Thyroid gland (tissue), 4 donors: ENCODE data around the gene ZCCHC9. TPM values are rescaled to one million over a fixed set of nuclear protein-coding genes. Genes with fewer than 3 reads are reported as not detected.

Experiments used
- DNase-seq, 2 donors: peaks; one replicate each; pipeline ENCODE4 v3.0.0-alpha.2; 2019
- H3K27ac ChIP-seq, 3 donors: fragments of 200-600 bp; sonication (generic); 1 replicate in 2 of 3; 2 replicates in 1 of 3; pipeline ENCODE4 v1.5.1; 2016 to 2019; ENCODE audit warnings: mild to moderate bottlenecking in 1 of 3, moderate library complexity in 1 of 3
- H3K27me3 ChIP-seq: fragments of 200-600 bp; sonication (generic); one replicate; pipeline ENCODE4 v1.5.1; 2019
- H3K36me3 ChIP-seq, 2 donors: fragments of 200-600 bp; sonication (generic); one replicate each; pipeline ENCODE4 v1.5.1; 2016 to 2019
- H3K4me1 ChIP-seq, 2 donors: fragments of 200-600 bp; sonication (generic); one replicate each; pipeline ENCODE4 v1.5.1; 2017 to 2019
- H3K4me3 ChIP-seq, 3 donors: fragments of 200-600 bp; sonication (generic); replicated peaks in 1 of 3; 1 replicate in 2 of 3; 2 replicates in 1 of 3; pipeline ENCODE4 v1.5.1; 2016; ENCODE audit warnings: mild to moderate bottlenecking in 1 of 3
- H3K9me3 ChIP-seq: fragments of 200-600 bp; sonication (generic); one replicate; pipeline ENCODE4 v1.5.1; 2017
- CTCF ChIP-seq, 6 experiments: fragments of 200-600 bp in 3 of 6; fragments of 450-650 bp in 3 of 6; sonication (generic) in 3 of 6; IDR thresholded peaks; one replicate each; pipeline ENCODE4 v1.5.1; 2016 to 2019; ENCODE audit warnings: antibody characterized with exemption in 6 of 6, mild to moderate bottlenecking in 2 of 6, inconsistent platforms in 1 of 6, moderate library complexity in 1 of 6
- POLR2A ChIP-seq, 2 donors: fragments of 450-650 bp; IDR thresholded peaks; one replicate each; pipeline ENCODE4 v1.6.1; 2017; ENCODE audit warnings: antibody characterized with exemption in 2 of 2, mild to moderate bottlenecking in 2 of 2, moderate library complexity in 1 of 2
- WGBS, 2 donors: methylation state at CpG; one replicate each; pipeline ENCODE4 v1.1.5; 2017; 5-methylcytosine and 5-hydroxymethylcytosine counted together
- intact Hi-C: fragments of 100-400 bp; cut with DNase I; formaldehyde crosslinking; loops from one replicate; pipeline ENCODE4 v1.15.1; 2023
- total RNA-seq, 4 donors: library from RNA; depleted of rRNA; stranded (reverse); fragments of >200 nt; gene quantifications; one replicate each; pipeline ENCODE4 v1.2.3, GENCODE V29; 2016

The ZCCHC9 gene
- total RNA-seq, 4 donors from 2014 or later: 15.0 to 38.2 (median 19.7) TPM

GRCh38 chr5:81283976-81284375 lies 17.4 kb upstream of the ZCCHC9 start:
- peaks cover 5 to 7% of the 10 kb centered on the region in 2 donors for H3K4me1 ChIP-seq
- no peak for DNase-seq
- H3K27ac ChIP-seq: no peak overlapping the region
- intact Hi-C loops: no loop called here
- H3K9me3 ChIP-seq: no peaks in the 10 kb centered on the region
- no peak for TF ChIP-seq POLR2A (IDR thresholded peaks at IDR 0.05)
- no peak for TF ChIP-seq CTCF (IDR thresholded peaks at IDR 0.05)
- 100% methylated on average over 1 of the region's 1 CpG for WGBS, 2 donors
- no peaks in the 10 kb centered on the region for H3K36me3 ChIP-seq
- H3K27me3 ChIP-seq: no peaks in the 10 kb centered on the region
- no peak overlapping the region for H3K4me3 ChIP-seq

DNA sequence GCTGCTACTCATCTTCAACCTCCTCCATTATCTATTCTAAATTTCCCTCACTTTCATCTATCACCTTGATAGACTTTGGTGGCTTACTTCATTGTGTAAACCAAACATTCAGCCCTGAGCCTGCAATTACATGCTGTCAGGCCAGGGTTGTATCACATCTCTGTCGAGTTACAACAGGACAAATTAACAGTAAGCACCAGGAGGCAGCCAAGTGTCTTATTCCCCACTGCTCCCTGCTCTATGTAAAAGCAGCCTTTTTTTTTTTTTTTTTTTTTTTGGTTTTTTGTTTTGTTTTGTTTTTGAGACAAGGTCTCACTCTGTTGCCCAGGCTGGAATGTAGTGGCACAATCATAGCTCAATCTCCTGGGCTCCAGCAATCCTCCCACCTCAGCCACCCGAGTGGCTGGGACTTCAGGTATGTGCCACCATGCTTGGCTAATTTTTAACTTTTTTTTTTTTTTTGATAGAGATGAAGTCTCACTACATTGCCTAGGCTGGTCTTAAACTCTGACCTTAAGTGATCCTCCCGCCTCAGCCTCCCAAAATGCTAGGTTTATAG lies 15.2 kb upstream of the ZCCHC9 start:
- Histone ChIP-seq H3K27ac (peak overlapping the region in 1 of 3 donors; percentile 1), H3K4me3 (no peak overlapping the region), H3K4me1 (peaks cover 5 to 7% of the 10 kb centered on the region in 2 donors), H3K36me3 (no peaks in the 10 kb centered on the region), H3K27me3 (no peaks in the 10 kb centered on the region), H3K9me3 (no peaks in the 10 kb centered on the region)
- TF ChIP-seq POLR2A (IDR thresholded peaks at IDR 0.05): no peak
- TF ChIP-seq CTCF (IDR thresholded peaks at IDR 0.05): peak in 1 of 6 experiments; percentile 19
- peak; percentile 71 to 80 for DNase-seq
- 43 to 53% methylated on average over 3 of the region's 3 CpGs for WGBS, 2 donors
- intact Hi-C loops: no loop called here

GRCh38 chr5:81288021-81288433 lies 13.4 kb upstream of the ZCCHC9 start:
- intact Hi-C loops: no loop called here
- Histone ChIP-seq H3K4me3 (no peak overlapping the region), H3K36me3 (no peaks in the 10 kb centered on the region), H3K27ac (no peak overlapping the region), H3K4me1 (peaks cover 5 to 7% of the 10 kb centered on the region in 2 donors), H3K27me3 (no peaks in the 10 kb centered on the region), H3K9me3 (no peaks in the 10 kb centered on the region)
- TF ChIP-seq CTCF (IDR thresholded peaks at IDR 0.05) (no peak), POLR2A (IDR thresholded peaks at IDR 0.05) (no peak)
- WGBS, 2 donors: 86 to 89% methylated on average over 4 of the region's 4 CpGs
- DNase-seq: no peak

- intact Hi-C loops: loop anchor here (10.0 kb wide), 1 partner anchor 55 kb away; the partner anchor contains the start of gene CKMT2
- WGBS, 2 donors: 82 to 86% methylated on average over 1 of the region's 1 CpG
Observed at GRCh38 chr5:81290146-81290545, 11.2 kb upstream of the ZCCHC9 start.

More at GRCh38 chr5:81290146-81290545, 11.2 kb upstream of the ZCCHC9 start:
- no peak overlapping the region for H3K27ac ChIP-seq
- no peaks in the 10 kb centered on the region for H3K27me3 ChIP-seq
- no peak for TF ChIP-seq CTCF (IDR thresholded peaks at IDR 0.05)
- no peak for TF ChIP-seq POLR2A (IDR thresholded peaks at IDR 0.05)
- peaks cover 5 to 7% of the 10 kb centered on the region in 2 donors for H3K4me1 ChIP-seq
- H3K36me3 ChIP-seq: no peaks in the 10 kb centered on the region
- DNase-seq: no peak
- no peak overlapping the region for H3K4me3 ChIP-seq
- H3K9me3 ChIP-seq: no peaks in the 10 kb centered on the region
